ENCODE results near the gene WIF1. TPM values are rescaled to one million over a fixed set of nuclear protein-coding genes. Genes with fewer than 3 reads are reported as not detected.

The WIF1 gene
- total and polyA plus RNA-seq, 2 donors (not counting 1 experiment from before 2014, with no cell fraction given) = under 0.01 to 0.02 TPM

GRCh38 chr12:65122703-65123102 is 1.6 kb upstream of the WIF1 start:
- Histone ChIP-seq H3K27me3 (ENCODE audit: control insufficient read depth, insufficient read depth, low read length) (peaks cover 29% of the 10 kb centered on the region), H3K4me1 (ENCODE audit: control insufficient read depth, extremely low read depth, insufficient read depth, low read length) (no peaks in the 10 kb centered on the region), H3K36me3 (ENCODE audit: control insufficient read depth, insufficient read depth, low read length) (no peaks in the 10 kb centered on the region), H3K4me2 (ENCODE audit: extremely low read depth, insufficient read depth, low read length) (no peak overlapping the region), H3K9ac (ENCODE audit: insufficient read depth, low read length) (no peak overlapping the region), H3K4me3 (replicated peaks in 1 of 4; ENCODE audit: control extremely low read depth in 1 of 4, insufficient read depth in 1 of 4, low read depth in 3 of 4, low read length in 4 of 4) (no peak overlapping the region), H2AFZ (ENCODE audit: low read length) (no peak overlapping the region), H4K20me1 (ENCODE audit: control insufficient read depth, extremely low read depth, insufficient read depth, low read length) (no peaks in the 10 kb centered on the region), H3K9me3 (ENCODE audit: control insufficient read depth, insufficient read depth, low read depth, low read length) (no peaks in the 10 kb centered on the region), H3K79me2 (ENCODE audit: control insufficient read depth, insufficient read depth, low read length) (no peaks in the 10 kb centered on the region), H3K27ac (ENCODE audit: insufficient read depth, low read length) (no peak overlapping the region)
- DNase-seq (ENCODE audit: low read depth in 2 of 2) = no peak
- TF ChIP-seq CTCF (conservative IDR thresholded peaks at IDR 0.05 in 1 of 2, IDR thresholded peaks at IDR 0.05 in 1 of 2; ENCODE audit: low read depth in 1 of 2, low read length in 2 of 2) (no peak), EZH2 (IDR thresholded peaks at IDR 0.05; ENCODE audit: low read length, missing control alignments) (no peak)

GRCh38 chr12:65121956-65122469 is 908 bp upstream of the WIF1 start:
- Histone ChIP-seq H3K4me1 (ENCODE audit: control insufficient read depth, extremely low read depth, insufficient read depth, low read length) (no peaks in the 10 kb centered on the region), H3K4me3 (replicated peaks in 1 of 4; ENCODE audit: control extremely low read depth in 1 of 4, insufficient read depth in 1 of 4, low read depth in 3 of 4, low read length in 4 of 4) (no peak overlapping the region), H3K4me2 (ENCODE audit: extremely low read depth, insufficient read depth, low read length) (peak overlapping the region; percentile 51), H3K79me2 (ENCODE audit: control insufficient read depth, insufficient read depth, low read length) (no peaks in the 10 kb centered on the region), H4K20me1 (ENCODE audit: control insufficient read depth, extremely low read depth, insufficient read depth, low read length) (no peaks in the 10 kb centered on the region), H3K27me3 (ENCODE audit: control insufficient read depth, insufficient read depth, low read length) (peaks cover 25% of the 10 kb centered on the region), H3K9ac (ENCODE audit: insufficient read depth, low read length) (no peak overlapping the region), H3K27ac (ENCODE audit: insufficient read depth, low read length) (no peak overlapping the region), H2AFZ (ENCODE audit: low read length) (no peak overlapping the region), H3K9me3 (ENCODE audit: control insufficient read depth, insufficient read depth, low read depth, low read length) (no peaks in the 10 kb centered on the region), H3K36me3 (ENCODE audit: control insufficient read depth, insufficient read depth, low read length) (no peaks in the 10 kb centered on the region)
- no peak for DNase-seq (ENCODE audit: low read depth in 2 of 2)
- TF ChIP-seq CTCF (conservative IDR thresholded peaks at IDR 0.05 in 1 of 2, IDR thresholded peaks at IDR 0.05 in 1 of 2; ENCODE audit: low read depth in 1 of 2, low read length in 2 of 2) (no peak), EZH2 (IDR thresholded peaks at IDR 0.05; ENCODE audit: low read length, missing control alignments) (no peak)

- H3K36me3 ChIP-seq (ENCODE audit: control insufficient read depth, insufficient read depth, low read length) = no peaks in the 10 kb centered on the region
- TF ChIP-seq EZH2 (IDR thresholded peaks at IDR 0.05; ENCODE audit: low read length, missing control alignments) (no peak), CTCF (conservative IDR thresholded peaks at IDR 0.05 in 1 of 2, IDR thresholded peaks at IDR 0.05 in 1 of 2; ENCODE audit: low read depth in 1 of 2, low read length in 2 of 2) (no peak)
- no peak overlapping the region for H3K4me2 ChIP-seq (ENCODE audit: extremely low read depth, insufficient read depth, low read length)
- no peaks in the 10 kb centered on the region for H3K9me3 ChIP-seq (ENCODE audit: control insufficient read depth, insufficient read depth, low read depth, low read length)
- DNase-seq (ENCODE audit: low read depth in 2 of 2) = no peak
- H3K9ac ChIP-seq (ENCODE audit: insufficient read depth, low read length) = no peak overlapping the region
- H3K4me1 ChIP-seq (ENCODE audit: control insufficient read depth, extremely low read depth, insufficient read depth, low read length) = no peaks in the 10 kb centered on the region
- no peaks in the 10 kb centered on the region for H3K79me2 ChIP-seq (ENCODE audit: control insufficient read depth, insufficient read depth, low read length)
- peaks cover 19% of the 10 kb centered on the region for H3K27me3 ChIP-seq (ENCODE audit: control insufficient read depth, insufficient read depth, low read length)
- H2AFZ ChIP-seq (ENCODE audit: low read length) = no peak overlapping the region
- H4K20me1 ChIP-seq (ENCODE audit: control insufficient read depth, extremely low read depth, insufficient read depth, low read length) = no peaks in the 10 kb centered on the region
- H3K4me3 ChIP-seq (replicated peaks in 1 of 4; ENCODE audit: control extremely low read depth in 1 of 4, insufficient read depth in 1 of 4, low read depth in 3 of 4, low read length in 4 of 4) = no peak overlapping the region
- no peak overlapping the region for H3K27ac ChIP-seq (ENCODE audit: insufficient read depth, low read length)
Measured at GRCh38 chr12:65119063-65119462, 2.0 kb downstream of the WIF1 start.

Measured in fibroblast of lung (primary cell).